Kidney epithelial cell (primary cell): Measurements from ENCODE around the gene XRCC1. TPM values are rescaled to one million over a fixed set of nuclear protein-coding genes. Genes with fewer than 3 reads are reported as not detected.
"Not testable (repeated sequence)": the region's sequence is repeated elsewhere in the genome, so short reads cannot be mapped to it uniquely, and the experiment has no call there.

ENCODE experiments used
- DNase-seq: peaks from one replicate; pipeline ENCODE4 v3.0.0-alpha.2; 2010; ENCODE audit warnings: low read depth
- H3K27me3 ChIP-seq: 2 replicates; pipeline ENCODE4 v1.6.0; 2011; ENCODE audit warnings: low read length; ENCODE audit not compliant: control insufficient read depth, insufficient read depth
- H3K36me3 ChIP-seq: 2 replicates; pipeline ENCODE4 v1.5.1; 2011; ENCODE audit warnings: low read length; ENCODE audit not compliant: control insufficient read depth, insufficient read depth
- H3K4me3 ChIP-seq: 2 replicates; pipeline ENCODE4 v1.5.1; 2011; ENCODE audit warnings: low read depth, mild to moderate bottlenecking, control low read depth, low read length
- total RNA-seq: library from RNA; depleted of rRNA; stranded (reverse); fragments of >200 nt; gene quantifications from 2 replicates; pipeline ENCODE4 v1.2.3, GENCODE V29; 2015
- TF ChIP-seq, protein P1 (sequence below): IDR thresholded peaks from 2 replicates; pipeline ENCODE4 v1.5.1; 2011; ENCODE audit warnings: mild to moderate bottlenecking, moderate library complexity, low read length, control low read depth, inconsistent platforms; ENCODE audit not compliant: insufficient read depth, poor library complexity, severe bottlenecking

The XRCC1 gene
- total RNA-seq, 1 donor from 2014 or later: 32.9 TPM

DNA sequence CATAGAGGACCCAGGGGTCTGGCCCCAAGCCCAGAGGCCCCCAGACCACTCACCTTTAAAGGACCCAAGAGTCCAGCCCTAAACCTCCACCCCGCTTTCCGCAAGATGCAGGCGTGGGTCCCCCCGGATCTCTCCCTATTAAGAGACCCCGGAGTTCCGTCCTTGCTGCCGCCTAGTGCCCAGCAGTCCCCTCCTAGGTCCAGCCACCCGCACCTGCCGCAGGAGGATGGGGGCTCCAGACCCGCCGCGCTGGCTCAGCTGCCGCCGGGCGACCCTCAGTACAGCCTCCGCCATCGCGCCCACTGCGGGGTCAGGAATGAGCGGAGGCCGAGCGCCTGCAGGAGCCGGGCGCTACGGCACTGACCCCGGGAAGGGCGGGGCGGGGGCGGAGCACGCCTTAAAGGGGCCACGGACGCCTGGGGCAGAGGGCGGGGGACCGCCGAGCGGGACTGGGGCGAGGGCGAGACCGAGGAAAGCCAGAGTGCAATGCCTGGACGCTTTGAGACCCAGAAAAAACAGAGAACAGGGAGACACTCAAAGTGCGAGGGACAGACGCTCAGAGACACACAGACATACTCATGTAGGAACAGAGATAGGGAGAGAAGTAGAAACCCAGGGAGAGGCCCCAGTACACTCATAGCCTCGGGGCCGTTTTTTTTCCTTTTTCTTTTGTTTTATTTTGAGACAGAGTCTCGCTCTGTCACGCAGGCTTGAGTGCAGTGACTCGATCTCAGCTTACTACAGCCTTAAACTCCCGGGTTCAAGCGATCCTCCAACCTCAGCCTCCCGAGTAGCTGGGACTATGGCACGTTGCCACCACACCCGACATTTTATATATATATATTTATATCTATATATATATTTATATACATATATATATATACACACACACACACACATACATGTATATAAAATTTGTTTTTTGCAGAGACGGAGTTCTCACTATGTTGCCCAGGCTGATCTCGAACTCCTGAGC is 48.2 kb downstream of the XRCC1 start, which contains the start of gene ETHE1:
TSS of gene ETHE1 (minus strand) at position 318 of the 976 bp plus-strand sequence. CDS start at position 294, 24 bp downstream.
- TF ChIP-seq, protein P1, sequence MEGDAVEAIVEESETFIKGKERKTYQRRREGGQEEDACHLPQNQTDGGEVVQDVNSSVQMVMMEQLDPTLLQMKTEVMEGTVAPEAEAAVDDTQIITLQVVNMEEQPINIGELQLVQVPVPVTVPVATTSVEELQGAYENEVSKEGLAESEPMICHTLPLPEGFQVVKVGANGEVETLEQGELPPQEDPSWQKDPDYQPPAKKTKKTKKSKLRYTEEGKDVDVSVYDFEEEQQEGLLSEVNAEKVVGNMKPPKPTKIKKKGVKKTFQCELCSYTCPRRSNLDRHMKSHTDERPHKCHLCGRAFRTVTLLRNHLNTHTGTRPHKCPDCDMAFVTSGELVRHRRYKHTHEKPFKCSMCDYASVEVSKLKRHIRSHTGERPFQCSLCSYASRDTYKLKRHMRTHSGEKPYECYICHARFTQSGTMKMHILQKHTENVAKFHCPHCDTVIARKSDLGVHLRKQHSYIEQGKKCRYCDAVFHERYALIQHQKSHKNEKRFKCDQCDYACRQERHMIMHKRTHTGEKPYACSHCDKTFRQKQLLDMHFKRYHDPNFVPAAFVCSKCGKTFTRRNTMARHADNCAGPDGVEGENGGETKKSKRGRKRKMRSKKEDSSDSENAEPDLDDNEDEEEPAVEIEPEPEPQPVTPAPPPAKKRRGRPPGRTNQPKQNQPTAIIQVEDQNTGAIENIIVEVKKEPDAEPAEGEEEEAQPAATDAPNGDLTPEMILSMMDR: no peak
- no peak for DNase-seq
- H3K36me3 ChIP-seq: no peaks in the 10 kb centered on the region
- no peaks in the 10 kb centered on the region for H3K27me3 ChIP-seq
- H3K4me3 ChIP-seq: peak within 1 kb of the TSS; percentile 91

DNA sequence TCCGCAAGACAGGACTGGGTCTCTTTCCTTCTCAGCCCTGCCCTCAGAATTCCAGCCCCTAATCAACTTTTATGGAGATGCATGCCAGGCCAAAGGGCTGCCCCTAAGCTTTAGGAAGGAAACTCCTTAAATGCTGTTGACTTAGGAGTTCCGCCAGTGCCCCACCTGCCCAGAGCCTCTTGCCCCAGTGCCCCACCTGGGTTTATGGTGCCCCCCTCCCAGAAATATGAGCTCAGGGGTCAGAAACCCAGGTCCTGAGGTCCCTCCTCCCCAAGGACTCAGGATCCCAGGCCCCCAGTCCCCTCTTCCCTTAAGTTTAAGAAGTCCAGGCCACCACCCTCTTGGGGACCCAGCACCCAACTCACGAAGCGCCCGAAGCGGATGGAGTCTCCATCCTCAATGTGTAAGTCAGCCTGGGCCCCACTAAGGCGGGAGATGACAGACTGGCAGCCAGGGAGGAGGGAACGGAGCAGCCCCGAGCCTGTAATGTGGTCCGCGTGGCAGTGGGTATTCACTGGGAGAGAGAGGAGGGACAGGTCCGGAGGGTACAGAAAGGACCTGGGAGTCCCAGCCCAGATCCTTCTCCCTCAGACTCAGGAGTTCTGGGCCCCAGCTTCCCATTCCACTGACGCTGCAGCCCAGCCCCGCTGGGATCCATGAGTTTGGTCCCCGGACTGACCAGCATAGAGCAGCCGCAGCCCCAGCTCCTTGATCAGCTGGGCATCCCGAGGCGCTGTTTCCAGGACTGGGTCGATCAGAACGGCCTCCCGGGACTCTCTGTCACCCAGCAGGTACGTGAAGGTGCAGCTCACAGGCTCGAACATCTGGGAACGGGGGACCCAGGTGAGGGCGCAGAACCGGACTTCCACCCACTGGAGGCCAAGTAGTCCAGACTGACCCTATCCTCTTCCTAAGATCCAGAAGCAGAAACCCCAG is 49.2 kb downstream of the XRCC1 start:
- DNase-seq: no peak
- Histone ChIP-seq H3K4me3 (peak overlapping the region; percentile 91), H3K27me3 (no peaks in the 10 kb centered on the region), H3K36me3 (no peaks in the 10 kb centered on the region)
- TF ChIP-seq, protein P1: no peak

DNA sequence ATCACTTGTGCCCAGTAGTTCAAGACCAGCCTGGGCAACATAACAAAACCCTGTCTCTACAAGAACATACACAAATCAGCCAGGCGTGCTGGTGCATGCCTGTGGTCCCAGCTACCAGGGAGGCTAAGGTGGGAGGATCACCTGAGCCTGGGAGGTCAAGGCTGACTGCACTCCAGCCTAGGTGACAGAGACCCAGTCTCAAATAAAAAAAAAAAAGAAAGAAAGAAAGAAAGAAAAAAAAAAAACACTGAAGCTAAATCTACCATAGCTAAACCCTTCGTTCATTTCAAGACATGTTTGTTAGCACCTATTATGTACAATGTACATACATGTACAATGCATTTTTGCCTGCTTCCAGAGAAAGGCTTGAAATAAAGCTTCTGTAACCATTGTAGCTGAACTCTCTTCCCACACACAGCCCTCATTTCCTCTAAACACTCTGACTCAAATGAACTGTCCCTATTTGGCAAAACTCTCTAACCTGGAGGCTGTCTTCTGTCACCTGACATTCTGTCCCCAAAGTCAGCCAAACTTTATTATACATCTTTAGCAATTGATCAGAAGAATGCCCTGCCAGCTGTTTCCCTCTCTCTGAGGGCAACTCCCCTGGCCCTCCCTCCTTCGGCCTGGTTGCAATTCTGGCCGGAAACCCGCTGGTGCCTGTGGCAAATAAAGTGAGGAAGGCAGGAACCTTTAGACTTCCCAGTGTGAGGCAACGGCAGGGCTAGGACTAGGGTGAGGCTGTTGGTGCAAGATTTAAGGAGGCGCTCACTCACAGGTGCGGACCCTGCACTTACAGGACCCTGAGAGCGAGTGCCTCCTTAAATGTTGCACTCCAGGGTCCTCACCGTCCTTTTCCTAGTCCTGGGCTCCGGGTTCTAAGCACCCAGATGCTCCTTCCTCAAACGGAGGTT is 50.1 kb downstream of the XRCC1 start:
- H3K36me3 ChIP-seq: no peaks in the 10 kb centered on the region
- DNase-seq: no peak
- TF ChIP-seq, protein P1: no peak
- peak overlapping the region; percentile 91 for H3K4me3 ChIP-seq
- H3K27me3 ChIP-seq: no peaks in the 10 kb centered on the region

DNA sequence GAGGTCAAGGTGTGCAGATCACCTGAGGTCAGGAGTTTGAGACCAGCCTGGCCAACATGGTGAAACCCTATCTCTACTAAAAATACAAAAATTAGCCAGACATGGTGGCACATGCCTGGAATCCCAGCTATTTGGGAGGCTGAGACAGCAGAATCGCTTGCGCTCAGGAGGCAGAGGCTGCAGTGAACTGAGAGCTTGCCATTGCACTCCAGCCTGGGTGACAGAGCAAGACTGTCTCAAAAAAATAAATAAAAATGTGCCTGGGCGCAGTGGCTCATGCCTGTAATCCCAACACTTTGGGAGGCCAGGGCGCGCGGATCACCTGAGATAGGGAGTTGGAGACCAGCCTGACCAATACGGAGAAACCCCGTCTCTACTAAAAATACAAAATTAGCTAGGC is 51.6 kb downstream of the XRCC1 start:
- H3K4me3 ChIP-seq, H3K36me3 ChIP-seq, H3K27me3 ChIP-seq, DNase-seq: not testable (repeated sequence)

DNA sequence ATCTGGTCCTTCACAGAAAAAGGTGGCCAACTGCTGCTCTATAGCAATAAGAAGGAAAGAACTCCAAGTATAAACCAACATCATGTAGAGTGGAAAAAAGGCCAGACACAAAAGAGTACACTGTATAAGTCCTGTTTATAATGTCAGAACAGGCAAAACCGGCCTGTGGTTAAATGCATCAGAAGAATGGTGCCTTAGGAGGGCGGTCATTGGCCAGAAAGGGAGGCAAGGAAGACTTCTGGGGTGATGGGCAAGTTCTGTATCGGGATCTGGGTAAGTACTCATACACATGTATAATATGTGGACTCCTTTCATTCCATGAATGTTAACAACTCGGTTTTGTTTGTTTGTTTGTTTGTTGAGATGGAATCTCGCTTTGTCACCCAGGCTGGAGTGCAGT is 52.4 kb downstream of the XRCC1 start:
- Histone ChIP-seq H3K36me3 (no peaks in the 10 kb centered on the region), H3K4me3 (no peak overlapping the region), H3K27me3 (no peaks in the 10 kb centered on the region)
- TF ChIP-seq, protein P1: no peak
- no peak for DNase-seq
